Astrocyte (in vitro differentiated cells and primary cell): ENCODE measurements around the gene LRP4. TPM values are rescaled to one million over a fixed set of nuclear protein-coding genes. Genes with fewer than 3 reads are reported as not detected.
A peak's percentile ranks its signal among the peaks of the same experiment; 100 is the strongest.

ENCODE experiments used
- DNase-seq: peaks from one replicate; pipeline ENCODE4 v3.0.0-alpha.2; 2010; ENCODE audit warnings: low read depth
- FAIRE-seq: peaks from 2 replicates; lab custom pipeline; 2011; peaks lifted over from hg19 to GRCh38; lab: Jason Lieb, UNC
- H2AFZ ChIP-seq: 2 replicates; pipeline ENCODE4 v1.6.0; 2012; ENCODE audit warnings: low read depth, low read length, inconsistent platforms
- H3K27ac ChIP-seq: 2 replicates; pipeline ENCODE4 v1.5.1; 2011; ENCODE audit warnings: low read depth, low read length, inconsistent platforms
- H3K27me3 ChIP-seq: 2 replicates; pipeline ENCODE4 v1.6.0; 2011; ENCODE audit warnings: low read length, inconsistent platforms; ENCODE audit not compliant: insufficient read depth
- H3K36me3 ChIP-seq: 2 replicates; pipeline ENCODE4 v1.5.1; 2011; ENCODE audit warnings: low read length, inconsistent platforms; ENCODE audit not compliant: insufficient read depth
- H3K4me1 ChIP-seq: 2 replicates; pipeline ENCODE4 v1.5.1; 2011; ENCODE audit warnings: low read length, inconsistent platforms; ENCODE audit not compliant: insufficient read depth
- H3K4me2 ChIP-seq: 2 replicates; pipeline ENCODE4 v1.6.0; 2012; ENCODE audit warnings: low read length, inconsistent platforms
- H3K4me3 ChIP-seq: 2 replicates; pipeline ENCODE4 v1.5.1; 2011; ENCODE audit warnings: low read depth, mild to moderate bottlenecking, low read length, inconsistent platforms; ENCODE audit not compliant: insufficient read depth
- H3K79me2 ChIP-seq: 2 replicates; pipeline ENCODE4 v1.6.0; 2012; ENCODE audit warnings: mild to moderate bottlenecking, low read length, inconsistent platforms; ENCODE audit not compliant: insufficient read depth
- H3K9ac ChIP-seq: 2 replicates; pipeline ENCODE4 v1.6.0; 2012; ENCODE audit warnings: mild to moderate bottlenecking, low read length, inconsistent platforms
- H3K9me3 ChIP-seq: 2 replicates; pipeline ENCODE4 v1.5.1; 2012; ENCODE audit warnings: low read depth, mild to moderate bottlenecking, low read length, inconsistent platforms; ENCODE audit not compliant: insufficient read depth
- H4K20me1 ChIP-seq: 2 replicates; pipeline ENCODE4 v1.6.0; 2012; ENCODE audit warnings: low read length, inconsistent platforms; ENCODE audit not compliant: insufficient read depth
- H3K27ac Mint-ChIP-seq: one replicate; pipeline ENCODE4 v1.8.0; 2021; ENCODE audit warnings: mild to moderate bottlenecking, mixed read lengths; ENCODE audit not compliant: unreplicated experiment
- H3K27me3 Mint-ChIP-seq: one replicate; pipeline ENCODE4 v1.8.0; 2021; ENCODE audit warnings: low read depth, mixed read lengths; ENCODE audit not compliant: unreplicated experiment
- H3K36me3 Mint-ChIP-seq: one replicate; pipeline ENCODE4 v1.8.0; 2021; ENCODE audit warnings: low read depth, mixed read lengths; ENCODE audit not compliant: unreplicated experiment
- H3K4me1 Mint-ChIP-seq: one replicate; pipeline ENCODE4 v1.8.0; 2021; ENCODE audit warnings: low read depth, mixed read lengths; ENCODE audit not compliant: unreplicated experiment
- H3K4me3 Mint-ChIP-seq: one replicate; pipeline ENCODE4 v1.8.0; 2021; ENCODE audit warnings: mild to moderate bottlenecking, moderate library complexity, mixed read lengths; ENCODE audit not compliant: unreplicated experiment
- H3K9me3 Mint-ChIP-seq: one replicate; pipeline ENCODE4 v1.8.0; 2021; ENCODE audit warnings: mild to moderate bottlenecking, mixed read lengths; ENCODE audit not compliant: unreplicated experiment
- EZH2 ChIP-seq: IDR thresholded peaks from 2 replicates; pipeline ENCODE4 v1.6.1; 2012; ENCODE audit warnings: mild to moderate bottlenecking, low read length, inconsistent platforms; ENCODE audit not compliant: insufficient read depth
- total RNA-seq: library from RNA; stranded (reverse); gene quantifications from 2 replicates; pipeline ENCODE4 v1.2.1, GENCODE V29; 2021
- TF ChIP-seq, protein P1 (sequence below): IDR thresholded peaks from 2 replicates; pipeline ENCODE4 v1.5.1; 2011; ENCODE audit warnings: low read depth, mild to moderate bottlenecking, inconsistent platforms, low read length, moderate library complexity; ENCODE audit not compliant: insufficient read depth

Gene LRP4
- total RNA-seq, 1 donor from 2014 or later, result 19.0 TPM

DNA sequence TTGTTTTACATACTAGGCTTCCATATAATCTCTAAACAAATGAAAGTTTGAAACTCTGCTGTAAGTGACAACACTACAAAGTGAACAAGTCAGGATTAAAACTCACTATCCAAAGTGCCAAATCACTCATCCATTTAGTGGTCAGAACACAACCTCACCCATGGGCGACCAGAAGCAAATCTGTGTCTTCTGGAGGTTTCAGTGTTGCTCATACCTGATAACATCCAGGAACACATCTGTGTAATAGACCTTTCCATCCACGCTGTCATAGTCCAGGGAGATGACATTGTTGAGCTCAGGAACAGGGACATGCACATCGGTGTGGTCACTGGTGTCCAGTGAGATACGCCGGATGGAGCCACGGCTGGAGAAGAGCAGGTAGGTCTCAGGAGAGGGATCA is 43.8 kb downstream of the LRP4 start:
- no peaks in the 10 kb centered on the region for H3K79me2 ChIP-seq
- Mint-ChIP-seq H3K27ac (no peak overlapping the region), H3K4me3 (no peak overlapping the region), H3K4me1 (no peaks in the 10 kb centered on the region), H3K9me3 (no peaks in the 10 kb centered on the region), H3K27me3 (no peaks in the 10 kb centered on the region), H3K36me3 (peaks cover 26% of the 10 kb centered on the region)
- H2AFZ ChIP-seq, result no peak overlapping the region
- FAIRE-seq (no peak), DNase-seq (no peak)
- no peaks in the 10 kb centered on the region for H3K9me3 ChIP-seq
- H3K4me1 ChIP-seq, result no peaks in the 10 kb centered on the region
- TF ChIP-seq, protein P1, sequence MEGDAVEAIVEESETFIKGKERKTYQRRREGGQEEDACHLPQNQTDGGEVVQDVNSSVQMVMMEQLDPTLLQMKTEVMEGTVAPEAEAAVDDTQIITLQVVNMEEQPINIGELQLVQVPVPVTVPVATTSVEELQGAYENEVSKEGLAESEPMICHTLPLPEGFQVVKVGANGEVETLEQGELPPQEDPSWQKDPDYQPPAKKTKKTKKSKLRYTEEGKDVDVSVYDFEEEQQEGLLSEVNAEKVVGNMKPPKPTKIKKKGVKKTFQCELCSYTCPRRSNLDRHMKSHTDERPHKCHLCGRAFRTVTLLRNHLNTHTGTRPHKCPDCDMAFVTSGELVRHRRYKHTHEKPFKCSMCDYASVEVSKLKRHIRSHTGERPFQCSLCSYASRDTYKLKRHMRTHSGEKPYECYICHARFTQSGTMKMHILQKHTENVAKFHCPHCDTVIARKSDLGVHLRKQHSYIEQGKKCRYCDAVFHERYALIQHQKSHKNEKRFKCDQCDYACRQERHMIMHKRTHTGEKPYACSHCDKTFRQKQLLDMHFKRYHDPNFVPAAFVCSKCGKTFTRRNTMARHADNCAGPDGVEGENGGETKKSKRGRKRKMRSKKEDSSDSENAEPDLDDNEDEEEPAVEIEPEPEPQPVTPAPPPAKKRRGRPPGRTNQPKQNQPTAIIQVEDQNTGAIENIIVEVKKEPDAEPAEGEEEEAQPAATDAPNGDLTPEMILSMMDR, result no peak
- TF ChIP-seq EZH2, result no peak
- H3K4me3 ChIP-seq, result no peak overlapping the region
- H3K36me3 ChIP-seq, result peaks cover 11% of the 10 kb centered on the region
- no peak overlapping the region for H3K4me2 ChIP-seq
- no peaks in the 10 kb centered on the region for H4K20me1 ChIP-seq
- no peak overlapping the region for H3K9ac ChIP-seq
- H3K27ac ChIP-seq, result no peak overlapping the region
- no peaks in the 10 kb centered on the region for H3K27me3 ChIP-seq

DNA sequence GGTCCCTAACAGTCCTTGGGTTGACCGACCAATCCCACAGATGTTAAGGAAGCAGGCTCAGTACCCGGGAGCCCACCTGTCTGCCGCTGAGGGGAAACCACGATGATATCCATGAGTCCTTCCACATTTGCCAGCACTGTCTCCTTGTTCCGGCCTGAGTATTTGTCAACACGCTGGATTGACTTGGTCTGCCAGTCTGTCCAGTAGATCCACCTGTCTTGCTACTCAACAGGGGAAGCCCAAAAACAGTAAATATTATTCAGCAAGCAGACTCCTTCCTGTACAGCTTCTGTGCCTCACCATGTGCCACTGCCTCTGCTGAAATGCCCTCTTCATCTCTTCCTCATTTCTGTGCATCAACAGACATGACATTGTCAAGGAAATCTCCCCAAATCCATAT is 49.4 kb downstream of the LRP4 start:
- TF ChIP-seq, protein P1, result no peak
- TF ChIP-seq EZH2, result no peak
- no peaks in the 10 kb centered on the region for H3K27me3 Mint-ChIP-seq
- H3K4me3 Mint-ChIP-seq, result no peak overlapping the region
- H3K4me1 ChIP-seq, result peaks cover 4% of the 10 kb centered on the region
- no peak overlapping the region for H3K9ac ChIP-seq
- H3K9me3 Mint-ChIP-seq, result no peaks in the 10 kb centered on the region
- H3K4me2 ChIP-seq, result no peak overlapping the region
- DNase-seq (no peak), FAIRE-seq (no peak)
- no peaks in the 10 kb centered on the region for H4K20me1 ChIP-seq
- no peak overlapping the region for H3K27ac Mint-ChIP-seq
- no peak overlapping the region for H2AFZ ChIP-seq
- H3K36me3 ChIP-seq, result peaks cover 3% of the 10 kb centered on the region
- H3K4me1 Mint-ChIP-seq, result peaks cover 7% of the 10 kb centered on the region
- no peaks in the 10 kb centered on the region for H3K27me3 ChIP-seq
- no peaks in the 10 kb centered on the region for H3K79me2 ChIP-seq
- H3K4me3 ChIP-seq, result no peak overlapping the region
- H3K27ac ChIP-seq, result no peak overlapping the region
- H3K36me3 Mint-ChIP-seq, result peaks cover 29% of the 10 kb centered on the region
- H3K9me3 ChIP-seq, result no peaks in the 10 kb centered on the region

DNA sequence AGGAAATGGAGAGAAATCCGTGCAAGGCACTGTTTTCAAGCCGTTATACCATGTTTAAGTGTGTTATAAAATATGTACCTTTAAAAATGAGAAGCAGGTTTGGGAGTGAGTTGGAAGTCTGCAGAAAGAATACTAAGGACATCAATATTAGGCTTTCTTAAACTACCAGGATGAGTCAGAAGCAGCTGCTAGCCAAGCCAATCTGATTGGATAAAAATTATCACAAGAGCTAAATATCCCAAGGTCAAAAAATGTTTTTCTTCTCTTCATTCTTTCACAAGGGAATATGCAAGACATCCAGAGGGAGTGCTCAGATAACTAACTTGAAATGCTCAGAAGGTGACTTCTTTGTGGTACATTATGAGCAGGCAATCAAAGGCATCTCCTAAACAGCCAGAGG is 53.0 kb downstream of the LRP4 start:
- DNase-seq (peak; percentile 77), FAIRE-seq (no peak)
- H3K9me3 Mint-ChIP-seq, result no peaks in the 10 kb centered on the region
- Histone ChIP-seq H3K79me2 (no peaks in the 10 kb centered on the region), H3K4me2 (peak overlapping the region; percentile 13), H3K36me3 (peaks cover 3% of the 10 kb centered on the region), H3K4me3 (no peak overlapping the region), H4K20me1 (no peaks in the 10 kb centered on the region), H3K4me1 (peaks cover 4% of the 10 kb centered on the region), H3K27ac (no peak overlapping the region), H3K9me3 (no peaks in the 10 kb centered on the region), H3K9ac (no peak overlapping the region), H3K27me3 (no peaks in the 10 kb centered on the region), H2AFZ (no peak overlapping the region)
- H3K4me1 Mint-ChIP-seq, result peaks cover 7% of the 10 kb centered on the region
- no peaks in the 10 kb centered on the region for H3K27me3 Mint-ChIP-seq
- H3K36me3 Mint-ChIP-seq, result peaks cover 25% of the 10 kb centered on the region
- no peak overlapping the region for H3K27ac Mint-ChIP-seq
- no peak for TF ChIP-seq EZH2
- TF ChIP-seq, protein P1, result no peak
- no peak overlapping the region for H3K4me3 Mint-ChIP-seq
